NCI-H446 (cell line): ENCODE data around the gene DCAF5.

ENCODE experiments used
- DNase-seq, 2 experiments: peaks; one replicate each; lab custom pipeline; 2025; lab: John Stamatoyannopoulos, UW

The DCAF5 gene

DNA sequence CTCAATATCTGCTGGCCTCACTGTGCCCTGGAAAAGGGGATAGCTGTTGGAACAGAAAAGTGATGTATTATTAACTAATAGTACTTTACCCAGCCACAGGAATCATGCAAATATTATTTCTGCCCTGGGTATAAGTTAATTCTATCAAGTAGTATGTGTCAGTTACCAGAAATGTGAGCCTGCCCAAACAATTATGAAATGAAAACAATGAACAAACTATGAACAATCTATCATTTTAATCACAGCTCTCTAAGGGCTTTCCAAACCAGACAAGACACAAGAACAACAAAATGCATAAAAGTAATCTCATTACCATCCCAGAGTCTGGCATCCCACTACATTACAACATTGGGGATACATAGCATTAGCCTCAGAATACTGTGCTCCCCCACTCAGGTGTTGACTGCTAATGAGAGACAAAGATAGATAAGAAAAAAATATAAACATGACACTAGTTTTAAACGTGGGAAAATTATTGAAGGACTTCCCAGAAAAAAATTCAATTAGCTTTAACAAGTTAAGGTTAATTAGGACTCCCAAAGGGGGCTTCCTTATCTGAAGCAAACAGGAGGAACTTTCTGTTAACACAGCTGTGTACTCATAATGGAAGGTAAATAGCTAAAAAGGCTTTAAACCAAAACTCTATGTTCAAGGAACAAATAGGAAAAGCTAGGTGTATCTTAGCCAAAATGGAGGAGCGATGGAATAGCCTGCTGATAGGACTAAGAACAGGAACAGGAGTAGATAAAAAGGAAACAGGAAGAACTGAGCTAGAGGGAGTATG is 3.3 kb downstream of the DCAF5 start:
- DNase-seq = no peak

DNA sequence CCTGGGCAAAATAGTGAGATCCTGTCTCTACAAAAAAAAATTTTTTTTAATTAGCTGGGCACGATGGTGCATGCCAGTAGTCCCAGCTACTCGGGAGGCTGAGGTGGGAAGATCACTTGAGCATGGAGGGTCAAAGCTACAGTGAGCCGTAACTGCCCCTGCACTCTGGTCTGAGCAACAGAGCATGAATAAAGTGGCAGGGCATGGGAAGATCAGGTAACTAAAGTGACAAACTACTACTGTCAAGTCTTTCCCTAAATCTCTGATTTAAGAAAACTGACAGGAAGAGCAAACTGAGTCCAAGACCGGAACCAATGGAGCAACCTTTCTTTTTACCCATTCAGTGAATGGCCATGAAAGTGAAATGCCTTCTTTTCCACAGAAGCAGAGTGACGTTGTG is 10.8 kb downstream of the DCAF5 start:
- no peak for DNase-seq

DNA sequence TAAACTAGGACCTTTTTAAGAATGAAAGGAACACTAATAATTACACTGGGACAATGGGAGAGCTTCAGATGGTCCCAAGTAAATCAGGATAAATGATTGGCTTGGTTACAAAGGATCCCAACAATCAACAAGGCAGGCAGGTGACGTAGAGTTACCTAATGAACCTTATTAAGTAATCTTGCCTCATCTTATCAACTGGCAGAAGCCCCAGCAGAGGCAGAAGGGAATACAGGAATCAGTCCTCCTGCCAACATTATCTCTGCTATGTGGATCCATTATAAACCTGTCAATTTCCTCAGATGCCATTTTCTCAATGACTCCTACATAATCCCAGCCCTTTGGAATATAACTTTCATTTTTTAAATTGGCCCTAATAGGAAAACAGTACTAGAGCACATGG is 11.4 kb downstream of the DCAF5 start:
- DNase-seq = no peak

DNA sequence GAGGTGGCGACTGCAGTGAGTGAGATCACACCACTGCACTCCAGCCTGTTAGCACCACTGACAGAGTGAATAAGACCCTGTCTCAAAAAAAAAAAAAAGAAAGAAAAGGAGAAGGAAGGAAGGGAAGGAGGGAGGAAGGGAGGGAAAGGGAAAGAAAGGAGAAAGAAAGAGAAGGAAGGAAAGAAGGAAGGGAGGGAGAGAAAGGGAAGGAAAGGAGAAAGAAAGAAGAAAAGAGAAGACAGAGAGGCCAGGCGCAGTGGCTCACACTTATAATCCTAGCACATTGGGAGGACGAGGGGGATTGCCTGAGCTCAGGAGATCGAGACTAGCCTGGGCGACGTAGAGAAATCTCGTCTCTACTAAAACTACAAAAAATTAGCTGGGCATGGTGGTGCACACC is 13.2 kb downstream of the DCAF5 start:
- no peak for DNase-seq

DNA sequence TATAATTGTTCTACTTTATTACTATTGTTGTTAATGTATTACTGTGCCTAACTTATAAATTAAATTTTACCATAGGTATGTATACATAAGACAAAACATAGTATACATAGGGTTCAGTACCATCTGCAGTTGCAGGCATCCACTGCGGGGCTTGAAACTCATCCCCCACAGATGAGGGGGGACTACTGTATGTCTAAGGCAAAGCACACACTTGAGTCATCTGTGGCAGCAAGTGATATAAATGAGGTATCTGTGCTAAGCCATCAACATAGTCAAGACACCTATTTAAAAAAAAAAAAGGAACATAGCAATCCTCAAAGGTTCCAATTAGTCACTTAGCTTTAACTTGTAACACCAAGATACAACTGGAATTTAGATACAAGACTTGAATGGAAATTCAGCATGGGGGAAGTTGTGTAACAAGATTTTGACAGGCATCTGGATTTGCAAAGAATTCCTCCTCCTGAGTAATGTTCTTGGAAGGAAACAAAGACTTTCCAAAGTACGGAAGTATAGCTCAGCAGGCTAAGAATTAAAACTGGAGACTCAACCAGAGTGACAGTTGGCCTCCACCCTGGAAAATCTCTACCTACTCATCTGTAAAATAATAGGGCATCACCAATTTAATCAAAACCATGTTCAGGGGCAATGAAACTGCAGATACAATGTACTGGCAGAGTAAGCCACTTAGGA is 14.9 kb downstream of the DCAF5 start:
- DNase-seq = no peak

DNA sequence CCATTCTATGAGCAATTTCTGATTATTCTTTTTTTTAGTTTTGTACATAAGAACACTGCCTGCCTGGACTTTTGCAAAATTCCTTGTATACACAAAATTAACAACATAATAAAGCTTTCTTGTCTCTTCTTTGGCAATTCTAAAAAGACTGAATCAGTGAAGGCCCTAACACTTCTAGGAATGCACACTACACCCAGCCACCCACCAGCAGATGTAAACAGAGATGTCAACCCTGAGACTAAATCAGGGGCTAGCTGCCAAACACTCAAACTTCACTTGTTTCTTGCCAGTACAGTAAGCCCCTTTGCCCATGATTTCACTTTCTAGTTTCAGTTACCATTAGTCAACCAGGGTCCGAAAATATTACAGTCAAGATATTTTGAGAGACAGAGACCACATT is 15.5 kb downstream of the DCAF5 start:
- no peak for DNase-seq

DNA sequence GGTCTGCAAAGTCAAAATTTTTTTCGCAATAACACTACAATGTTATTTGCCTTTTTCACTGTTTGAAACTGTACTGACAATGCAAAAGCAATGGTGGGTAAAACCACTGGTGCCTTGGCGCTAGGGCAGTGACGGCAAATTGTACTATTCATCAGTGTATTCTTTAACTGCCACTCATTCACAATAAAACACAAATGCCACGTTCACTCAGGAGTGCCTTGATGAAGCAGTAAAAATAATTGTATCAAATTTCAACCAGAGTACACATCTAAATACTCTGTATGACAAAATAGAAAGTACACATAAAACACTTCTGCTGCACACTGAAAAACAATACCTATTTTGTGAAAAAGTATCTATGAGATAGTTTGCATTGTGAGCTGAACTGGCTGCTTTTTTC is 17.8 kb downstream of the DCAF5 start:
- DNase-seq = no peak

DNA sequence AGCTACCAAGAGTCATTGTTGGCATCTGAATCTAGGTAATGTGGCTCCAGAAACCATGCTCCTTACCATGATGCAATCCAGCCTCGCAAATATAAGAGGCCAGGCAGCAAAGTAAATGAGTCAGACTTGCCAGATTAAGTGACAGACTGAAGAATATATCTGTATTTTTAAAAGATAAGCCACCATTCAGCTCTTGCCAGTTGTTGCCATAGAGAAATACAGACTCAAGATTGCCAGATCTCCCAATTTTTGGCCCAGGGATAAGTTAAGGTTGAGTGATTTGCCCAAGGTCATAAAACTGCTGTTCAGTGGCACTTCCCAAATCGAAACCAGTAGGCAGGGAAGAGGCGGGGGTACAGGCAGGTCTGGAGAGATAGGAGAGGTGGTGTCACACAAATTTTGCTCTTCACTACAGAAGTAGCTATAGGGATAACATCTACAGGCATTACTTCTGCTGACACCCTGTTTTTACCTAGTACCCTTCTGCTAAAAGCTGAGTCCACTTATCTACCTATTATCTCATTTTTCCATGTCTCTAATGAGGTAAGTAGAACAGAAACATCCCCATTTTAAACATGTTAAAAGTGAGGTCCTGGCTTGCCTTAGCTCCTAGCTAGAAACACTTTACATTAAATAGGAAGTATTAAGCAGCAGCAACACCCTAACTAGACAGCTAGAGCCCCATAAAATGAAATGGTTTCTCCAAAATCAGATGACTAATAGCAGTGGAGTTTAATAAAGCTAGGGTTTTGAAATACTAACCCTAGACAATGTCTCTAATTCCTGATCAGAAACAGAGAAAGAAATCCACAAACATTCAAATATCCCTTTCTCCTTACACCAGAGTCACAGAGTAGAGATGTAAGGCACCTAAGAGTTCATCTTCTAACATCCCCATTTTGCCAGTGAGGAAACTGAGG is 19.5 kb downstream of the DCAF5 start:
- no peak for DNase-seq

DNA sequence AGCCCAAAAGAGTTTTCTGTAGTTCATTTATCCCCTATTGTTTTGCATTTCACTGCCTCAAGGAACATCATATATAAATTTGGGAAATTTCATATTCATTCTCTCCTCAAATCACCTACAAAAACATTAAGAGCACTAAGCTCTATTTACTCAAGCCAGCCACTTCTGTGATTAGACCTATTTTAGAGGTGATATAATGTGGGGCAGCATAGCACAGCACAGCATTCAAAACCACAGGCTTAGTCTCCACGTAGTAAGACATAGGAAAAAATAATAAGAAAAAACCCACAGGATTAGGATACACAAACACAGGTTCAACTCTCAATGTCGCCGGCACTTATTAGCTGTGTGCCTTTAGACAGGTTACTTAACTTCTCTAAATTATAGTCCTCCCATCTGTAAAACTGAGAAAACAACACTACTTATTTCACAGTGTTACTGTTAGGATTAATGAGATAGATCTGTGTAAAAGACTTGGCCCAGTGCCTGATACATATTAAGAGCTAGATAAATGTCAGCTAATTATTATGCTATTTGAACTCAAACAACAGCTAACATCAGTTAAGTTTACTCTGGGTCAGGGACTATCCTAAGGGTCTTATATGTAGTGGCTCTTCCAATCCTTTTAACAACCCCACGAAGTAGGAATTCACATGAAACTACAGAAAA is 20.3 kb downstream of the DCAF5 start:
- DNase-seq = no peak

DNA sequence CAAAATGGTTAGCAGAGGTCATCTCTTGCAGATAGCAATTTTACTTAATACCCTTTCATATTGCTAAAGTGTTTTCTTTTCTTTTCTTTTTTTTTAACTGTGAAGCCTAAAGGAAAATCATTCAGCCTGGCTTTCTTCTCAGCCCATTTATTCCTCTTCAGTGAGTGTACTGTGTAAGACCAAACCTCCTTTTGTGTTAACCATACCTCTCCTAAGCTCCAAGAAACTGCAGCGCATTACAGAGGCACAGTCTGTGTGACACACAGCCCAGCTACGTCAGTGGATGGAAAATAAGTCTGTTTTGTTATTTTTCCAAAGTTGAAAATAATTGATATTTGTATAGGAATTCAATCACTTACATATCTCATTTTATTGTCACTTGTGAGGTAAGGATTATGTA is 21.7 kb downstream of the DCAF5 start:
- no peak for DNase-seq

DNA sequence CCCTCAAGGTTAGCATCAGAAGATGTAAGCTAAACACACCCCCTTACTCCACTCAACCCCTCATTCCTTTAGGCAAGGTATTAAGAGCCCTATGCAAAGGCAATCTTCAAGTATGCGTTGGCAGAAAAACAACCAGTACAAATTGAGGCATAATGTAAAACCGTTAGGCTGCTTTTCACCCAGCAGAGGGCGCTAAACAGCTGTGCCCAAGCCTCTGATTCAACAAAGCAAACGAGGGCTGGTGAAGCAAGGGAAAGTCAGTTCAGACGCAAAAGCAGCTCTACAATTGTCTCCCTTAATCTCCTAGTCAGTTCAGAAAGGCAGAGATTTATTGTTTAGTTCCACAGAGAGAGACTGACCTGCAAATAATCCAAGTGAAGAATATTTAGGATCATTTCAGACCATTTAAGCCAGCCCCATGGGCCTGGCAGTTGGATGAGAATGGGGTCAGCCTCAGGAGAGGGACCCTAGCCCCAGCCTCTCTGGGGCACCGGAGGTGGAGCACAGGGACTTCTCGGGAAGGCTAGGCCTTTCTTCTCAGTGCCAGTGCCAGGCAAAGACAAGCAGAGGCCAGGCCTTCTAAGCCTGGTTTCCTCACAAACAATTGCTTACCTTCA is 23.5 kb downstream of the DCAF5 start:
- DNase-seq = peak; percentile 51 to 85

DNA sequence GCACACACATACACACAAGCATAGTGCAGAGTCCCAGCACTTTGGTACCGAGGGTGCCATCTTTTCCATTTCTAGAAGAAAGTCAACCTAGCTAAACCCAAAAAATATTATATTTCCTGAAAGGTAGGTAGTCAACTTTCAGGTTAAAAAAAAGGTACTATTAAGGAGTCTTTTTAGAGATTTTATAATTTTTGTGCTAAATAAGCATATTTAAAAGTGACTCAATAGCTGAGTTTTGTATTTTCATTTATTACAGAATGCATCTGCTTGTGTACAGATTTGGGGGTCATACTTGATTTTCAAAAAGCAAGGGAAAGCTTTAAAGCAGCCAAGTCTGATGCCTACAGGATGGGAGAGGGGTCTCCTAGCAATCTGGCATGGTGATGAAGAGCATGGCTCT is 34.6 kb downstream of the DCAF5 start:
- DNase-seq = no peak

DNA sequence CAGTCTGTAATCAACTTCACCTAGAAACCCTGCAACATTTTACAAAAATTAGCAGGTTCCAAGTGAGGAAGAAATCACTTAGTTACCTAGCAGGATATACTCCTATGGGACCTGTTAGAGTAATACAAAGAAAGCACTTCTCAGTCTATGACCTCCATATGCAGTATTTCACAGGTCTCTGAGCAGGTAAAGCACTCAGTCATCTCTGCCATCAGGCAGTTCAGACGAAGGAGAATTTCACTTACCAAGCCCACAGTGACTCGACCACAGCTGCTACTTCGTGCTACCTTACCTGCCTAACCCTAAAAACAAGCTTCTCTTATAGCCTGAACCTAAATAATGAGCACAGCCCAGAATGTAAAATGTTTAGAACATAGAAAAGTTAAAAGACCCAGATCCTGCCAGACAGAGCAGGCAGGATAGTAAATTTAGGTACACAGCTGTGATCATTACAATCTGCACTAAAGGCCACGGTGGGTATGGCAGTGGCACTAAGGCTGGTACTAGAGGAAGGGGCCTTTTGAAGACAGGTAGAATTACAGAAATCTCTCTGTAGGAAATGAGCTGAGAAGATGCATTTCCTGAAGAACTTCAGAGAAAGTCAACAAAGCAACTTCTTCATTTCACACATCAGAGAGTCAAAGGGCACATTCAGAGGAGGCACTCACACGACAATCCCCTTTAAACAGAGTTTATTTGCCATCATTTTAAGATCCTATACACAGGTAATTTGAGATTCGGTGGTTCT is 35.7 kb downstream of the DCAF5 start:
- DNase-seq = no peak

DNA sequence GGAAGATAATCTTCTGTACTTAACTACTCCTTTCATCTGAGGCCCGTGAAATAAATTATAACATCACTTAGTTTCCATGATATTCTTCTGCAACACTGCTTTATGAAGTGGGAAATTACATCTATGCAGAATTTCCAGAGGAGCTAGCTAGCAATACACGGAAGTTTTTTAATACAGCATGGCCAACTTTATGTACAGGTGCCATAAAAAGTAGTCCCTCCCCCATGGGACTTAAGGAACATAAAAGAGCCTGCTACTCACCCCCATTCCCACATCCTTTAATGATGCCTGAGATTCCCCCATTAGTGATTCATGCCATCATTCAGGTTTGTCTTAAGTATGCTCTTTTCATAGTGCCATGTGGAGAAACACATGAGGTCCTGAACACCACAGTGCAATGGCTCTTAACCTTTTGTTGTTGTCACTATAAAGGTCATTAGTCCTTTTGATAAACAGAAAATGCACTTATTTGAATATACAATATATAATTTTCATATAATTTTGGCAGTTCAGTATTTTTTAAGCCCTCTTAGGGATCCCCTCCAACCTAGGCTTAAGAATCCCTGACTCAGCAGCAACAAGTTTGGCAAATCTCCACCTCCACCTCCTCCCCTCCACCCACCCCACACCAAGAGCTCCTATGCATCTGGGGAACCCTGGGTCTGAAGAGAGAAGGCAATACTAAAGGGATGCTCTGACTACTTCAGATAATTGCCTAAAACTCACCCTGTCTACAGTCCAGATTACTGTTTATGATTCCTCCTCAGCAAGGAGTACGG is 37.3 kb downstream of the DCAF5 start:
- no peak for DNase-seq

DNA sequence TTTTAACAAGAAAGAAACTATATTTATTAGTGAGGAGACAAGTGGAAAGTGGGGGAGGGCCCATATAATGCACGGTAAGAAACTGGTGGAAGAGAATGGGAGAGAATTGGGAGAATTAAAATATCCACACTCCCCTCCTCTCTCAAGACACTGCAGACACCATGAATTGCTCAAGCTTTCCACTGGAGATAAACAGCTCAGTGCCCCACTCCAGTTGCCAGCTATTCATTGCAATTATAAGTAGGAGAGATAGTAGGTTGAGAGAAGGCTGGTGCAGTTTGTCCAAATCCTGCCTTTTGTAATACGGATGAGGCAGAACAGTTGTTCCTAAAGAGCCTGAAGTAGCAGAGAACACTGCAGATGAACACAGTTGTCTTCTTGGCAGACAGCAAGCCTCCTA is 38.2 kb downstream of the DCAF5 start:
- no peak for DNase-seq

DNA sequence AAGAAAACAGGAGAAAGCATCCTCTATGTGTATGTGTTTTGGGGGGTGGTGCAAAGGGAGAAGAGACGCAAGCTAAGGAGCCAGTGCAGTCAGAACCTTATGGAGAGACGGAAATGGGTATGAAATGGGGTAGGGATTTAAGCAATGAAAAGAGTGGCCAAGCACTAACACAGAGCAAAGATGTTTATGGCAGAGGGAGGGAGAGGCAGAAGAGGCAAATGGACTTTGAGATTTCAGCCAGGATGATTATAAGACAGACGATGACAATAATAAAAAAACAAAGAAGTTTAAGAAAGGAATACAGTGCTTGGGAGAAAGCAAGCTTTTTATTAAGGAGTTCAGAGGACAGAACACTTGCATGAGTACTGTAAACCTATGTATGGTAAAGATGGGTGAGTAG is 44.6 kb downstream of the DCAF5 start:
- DNase-seq = no peak

DNA sequence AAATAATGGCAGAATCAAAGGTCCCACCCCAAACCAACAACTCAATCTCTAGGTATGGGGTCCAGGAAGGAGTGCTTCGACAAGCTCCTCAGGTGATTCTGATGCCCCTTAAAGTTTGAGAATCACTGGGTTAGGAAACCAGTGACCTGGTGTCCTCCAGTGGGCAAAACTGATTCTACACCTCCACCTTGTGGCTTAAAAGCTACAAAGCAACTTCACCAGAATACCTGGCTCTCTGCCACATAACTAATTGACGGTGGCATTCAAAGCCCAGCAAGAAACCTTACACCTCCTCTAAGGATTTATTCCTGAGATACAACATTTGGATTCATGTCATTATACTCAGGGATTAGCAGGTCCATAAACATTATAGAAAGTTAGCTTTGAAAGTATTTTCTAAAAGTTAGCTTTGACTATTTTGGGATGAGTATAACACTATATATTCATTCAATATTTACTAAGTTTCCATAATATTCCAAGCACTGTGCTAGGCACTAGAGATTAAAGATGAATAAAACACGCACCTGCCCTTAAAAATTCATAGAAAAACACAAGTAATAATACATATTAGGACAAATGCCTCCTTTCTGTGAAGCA is 45.4 kb downstream of the DCAF5 start:
- DNase-seq = peak; percentile 21 to 85

DNA sequence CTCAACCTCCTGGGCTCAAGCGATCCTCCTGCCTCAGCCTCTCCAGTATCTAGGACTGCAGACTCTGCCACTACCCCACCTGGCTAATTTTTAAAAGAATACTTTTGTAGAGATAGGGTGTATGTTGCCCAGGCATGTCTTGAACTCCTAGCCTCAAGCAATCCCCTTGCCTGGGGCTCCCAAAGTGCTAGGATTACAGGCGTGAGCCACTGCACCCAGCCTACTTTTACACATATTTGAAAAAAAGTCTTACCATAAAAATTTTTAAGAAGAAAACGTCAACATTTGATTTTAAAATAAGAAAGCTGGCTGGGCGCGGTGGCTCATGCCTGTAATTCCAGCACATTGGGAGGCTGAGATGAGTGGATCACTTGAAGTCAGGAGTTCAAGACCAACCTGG is 46.5 kb downstream of the DCAF5 start:
- no peak for DNase-seq

DNA sequence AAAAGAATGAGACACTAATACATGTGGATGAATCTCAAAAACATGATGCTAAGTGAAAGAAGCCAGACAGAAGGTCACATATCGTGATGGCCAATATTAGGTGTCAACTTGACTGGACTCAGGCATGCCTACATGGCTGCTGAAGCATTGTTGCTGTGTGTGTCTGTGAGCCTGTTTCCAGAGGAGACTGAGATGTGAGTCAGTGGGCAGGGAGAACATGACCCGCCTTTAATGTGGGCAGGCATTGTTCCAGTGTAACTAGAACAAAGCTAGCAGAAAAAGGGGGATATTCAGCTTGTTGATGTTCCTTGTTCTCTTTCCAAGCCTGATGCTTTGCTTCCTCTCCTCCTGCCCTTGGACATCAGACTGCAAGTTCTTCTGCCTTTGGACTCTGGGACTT is 47.6 kb downstream of the DCAF5 start:
- no peak for DNase-seq

DNA sequence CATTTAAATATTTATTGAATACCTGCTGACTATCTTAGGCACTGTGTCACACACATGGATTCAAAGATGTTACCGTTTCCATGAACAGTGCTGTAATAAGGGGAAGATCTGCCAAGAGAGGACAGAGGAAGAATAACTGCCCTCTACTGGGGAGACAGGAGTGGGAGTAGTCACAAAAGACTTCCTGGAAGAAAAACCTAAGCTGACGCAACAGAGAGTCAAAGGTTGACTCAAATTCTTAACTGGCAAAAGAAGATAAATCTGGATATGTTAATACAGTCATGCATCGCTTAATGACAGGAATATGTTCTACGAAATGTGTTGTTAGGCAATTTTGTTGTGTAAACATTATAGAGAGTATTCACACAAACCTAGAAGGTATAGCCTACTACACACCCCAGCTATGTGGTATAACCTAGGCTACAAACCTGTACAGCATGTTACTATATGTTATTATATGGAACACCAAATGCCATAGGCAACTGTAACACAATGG is 51.5 kb downstream of the DCAF5 start:
- peak; percentile 34 for DNase-seq
